NCI-H1092 (cell line): Measurements from ENCODE around the gene SLC35E1.
"Not testable (repeated sequence)": the region's sequence is repeated elsewhere in the genome, so short reads cannot be mapped to it uniquely, and the experiment has no call there.

ENCODE experiments used
- DNase-seq: peaks from one replicate; lab custom pipeline; 2025; lab: John Stamatoyannopoulos, UW

Gene SLC35E1

GRCh38 chr19:16581145-16581970 lies 9.1 kb upstream of the SLC35E1 start:
- DNase-seq = no peak

GRCh38 chr19:16579381-16579780 lies 7.2 kb upstream of the SLC35E1 start:
- DNase-seq = no peak

GRCh38 chr19:16577531-16577985 lies 5.3 kb upstream of the SLC35E1 start:
- DNase-seq = no peak

- no peak for DNase-seq
These were observed 4.7 kb upstream of the SLC35E1 start for GRCh38 chr19:16576690-16577530.

- no peak for DNase-seq
These were observed 3.9 kb upstream of the SLC35E1 start for GRCh38 chr19:16575861-16576689.

- no peak for DNase-seq
These were observed 3.1 kb upstream of the SLC35E1 start for GRCh38 chr19:16575282-16575681.

- no peak for DNase-seq
These were observed 1.7 kb upstream of the SLC35E1 start for GRCh38 chr19:16573925-16574324.

GRCh38 chr19:16573296-16573695 lies 1.1 kb upstream of the SLC35E1 start:
- no peak for DNase-seq

GRCh38 chr19:16571822-16572331 lies 338 bp downstream of the SLC35E1 start:
- no peak for DNase-seq

- DNase-seq = no peak
These were observed 932 bp downstream of the SLC35E1 start for GRCh38 chr19:16571283-16571682.

- no peak for DNase-seq
These were observed 2.5 kb downstream of the SLC35E1 start for GRCh38 chr19:16569609-16570320.

- no peak for DNase-seq
These were observed 5.5 kb downstream of the SLC35E1 start for GRCh38 chr19:16566702-16567101.

GRCh38 chr19:16566161-16566560 lies 6.1 kb downstream of the SLC35E1 start:
- no peak for DNase-seq

GRCh38 chr19:16564842-16565241 lies 7.4 kb downstream of the SLC35E1 start:
- no peak for DNase-seq

GRCh38 chr19:16562608-16563025 lies 9.6 kb downstream of the SLC35E1 start:
- no peak for DNase-seq

GRCh38 chr19:16561382-16561781 lies 10.8 kb downstream of the SLC35E1 start:
- no peak for DNase-seq

GRCh38 chr19:16559780-16560276 lies 12.4 kb downstream of the SLC35E1 start:
- no peak for DNase-seq

GRCh38 chr19:16554776-16555175 lies 17.4 kb downstream of the SLC35E1 start:
- DNase-seq = no peak

- not testable (repeated sequence) for DNase-seq
These were observed 20.3 kb downstream of the SLC35E1 start for GRCh38 chr19:16551902-16552301.

GRCh38 chr19:16548956-16549355 lies 23.3 kb downstream of the SLC35E1 start:
- DNase-seq = no peak
